NCI-H2196 (cell line): Measurements from ENCODE around the gene AKAP12.

Experiments used
- DNase-seq: peaks from one replicate; lab custom pipeline; 2025; ENCODE audit not compliant: unreplicated experiment; lab: John Stamatoyannopoulos, UW

Gene AKAP12

DNA sequence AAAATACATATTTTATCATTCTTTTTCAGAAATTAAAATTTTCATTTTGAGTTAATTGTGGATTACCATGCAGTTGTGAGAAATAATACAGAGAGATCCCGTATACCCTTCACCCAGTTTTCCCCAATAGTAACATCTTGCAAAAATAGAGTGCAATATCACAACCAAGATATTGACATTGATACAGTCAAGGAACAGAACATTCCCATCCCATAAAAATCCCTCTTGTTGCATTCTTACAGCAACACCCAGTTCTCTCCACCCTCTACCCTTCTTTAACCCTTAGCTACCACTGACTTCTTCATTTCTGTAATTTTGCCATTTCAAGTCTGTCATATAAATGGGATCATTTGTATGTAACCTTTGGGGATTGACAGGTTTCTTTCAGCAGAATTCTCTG, 6.9 kb upstream of the AKAP12 start:
- no peak for DNase-seq

DNA sequence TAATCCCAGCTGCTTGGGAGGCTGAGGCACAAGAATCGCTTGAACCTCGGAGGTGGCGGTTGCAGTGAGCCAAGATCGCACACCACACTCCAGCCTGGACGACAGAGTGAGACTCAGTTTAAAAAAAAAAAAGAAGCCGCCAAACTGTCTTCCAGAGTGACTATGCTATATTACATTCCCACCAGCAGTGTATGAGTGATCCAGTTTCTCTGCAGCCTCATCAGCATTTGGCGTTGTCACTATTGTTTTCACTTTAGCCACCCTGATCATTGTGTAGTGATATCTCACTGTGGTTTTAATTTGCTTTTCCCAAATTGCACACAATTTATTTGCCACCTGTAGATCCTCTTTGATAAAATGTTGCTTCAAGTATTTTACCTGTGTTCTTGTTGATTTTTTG, 6.0 kb upstream of the AKAP12 start:
- no peak for DNase-seq

DNA sequence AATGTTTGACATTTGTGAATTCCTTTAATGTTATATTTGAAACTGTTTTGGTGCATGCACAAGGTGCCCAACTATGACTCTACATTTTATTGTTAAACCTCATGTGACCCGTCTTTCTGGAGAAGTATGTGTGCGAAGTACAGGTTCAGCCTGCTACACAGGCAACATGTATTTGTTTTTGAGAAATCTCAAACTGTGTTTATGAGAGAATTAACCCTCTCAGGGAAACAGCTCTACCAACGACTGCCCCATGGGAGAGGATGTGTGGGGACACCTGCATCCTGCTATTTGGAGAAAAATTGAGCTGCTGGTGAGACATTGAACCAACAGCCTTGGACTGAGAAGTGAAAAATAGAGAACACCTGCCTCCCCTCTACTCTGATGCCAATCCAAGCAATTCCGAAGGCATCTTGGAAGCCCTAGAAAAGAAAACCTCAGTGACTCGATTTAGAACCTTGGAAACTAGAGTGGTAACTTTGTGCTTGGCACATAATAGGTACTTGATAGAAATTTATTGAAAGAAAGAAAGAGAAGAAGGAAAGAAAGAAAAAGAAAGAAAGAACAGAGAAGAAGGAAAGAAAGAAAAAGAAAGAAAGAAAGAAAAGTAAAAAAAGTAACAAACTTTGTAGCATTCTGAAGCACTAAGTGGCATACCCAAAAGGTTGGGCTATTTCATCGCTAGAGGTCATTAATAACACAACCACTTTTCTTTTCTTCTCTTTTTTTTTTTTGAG, 2.9 kb upstream of the AKAP12 start:
- no peak for DNase-seq

DNA sequence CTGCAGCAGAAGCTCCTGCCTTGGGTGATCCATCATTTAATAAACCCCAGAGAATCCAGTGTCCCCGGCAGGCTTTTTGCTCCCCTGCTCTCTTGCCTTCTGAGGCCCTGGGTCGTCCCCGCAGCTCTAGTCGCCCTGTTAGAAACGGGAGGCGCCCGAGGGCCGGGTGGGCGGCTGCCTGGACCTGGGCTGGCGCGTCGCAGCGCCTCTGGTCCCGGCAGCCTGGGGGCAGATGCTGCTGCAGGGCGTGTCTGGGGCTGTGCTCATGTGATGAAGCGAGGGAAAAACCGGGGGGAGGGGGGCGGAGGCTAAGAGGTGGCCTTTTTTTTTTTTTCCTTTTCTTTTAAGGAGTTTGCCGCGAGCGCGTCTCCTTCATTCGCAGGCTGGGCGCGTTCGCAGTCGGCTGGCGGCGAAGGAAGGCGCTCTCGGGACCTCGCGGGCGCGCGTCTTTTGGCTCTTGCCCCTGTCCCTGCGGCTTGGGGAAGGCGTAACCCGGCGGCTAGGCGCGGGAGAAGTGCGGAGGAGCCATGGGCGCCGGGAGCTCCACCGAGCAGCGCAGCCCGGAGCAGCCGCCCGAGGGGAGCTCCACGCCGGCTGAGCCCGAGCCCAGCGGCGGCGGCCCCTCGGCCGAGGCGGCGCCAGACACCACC, 394 bp downstream of the AKAP12 start:
- peak; percentile 51 for DNase-seq

DNA sequence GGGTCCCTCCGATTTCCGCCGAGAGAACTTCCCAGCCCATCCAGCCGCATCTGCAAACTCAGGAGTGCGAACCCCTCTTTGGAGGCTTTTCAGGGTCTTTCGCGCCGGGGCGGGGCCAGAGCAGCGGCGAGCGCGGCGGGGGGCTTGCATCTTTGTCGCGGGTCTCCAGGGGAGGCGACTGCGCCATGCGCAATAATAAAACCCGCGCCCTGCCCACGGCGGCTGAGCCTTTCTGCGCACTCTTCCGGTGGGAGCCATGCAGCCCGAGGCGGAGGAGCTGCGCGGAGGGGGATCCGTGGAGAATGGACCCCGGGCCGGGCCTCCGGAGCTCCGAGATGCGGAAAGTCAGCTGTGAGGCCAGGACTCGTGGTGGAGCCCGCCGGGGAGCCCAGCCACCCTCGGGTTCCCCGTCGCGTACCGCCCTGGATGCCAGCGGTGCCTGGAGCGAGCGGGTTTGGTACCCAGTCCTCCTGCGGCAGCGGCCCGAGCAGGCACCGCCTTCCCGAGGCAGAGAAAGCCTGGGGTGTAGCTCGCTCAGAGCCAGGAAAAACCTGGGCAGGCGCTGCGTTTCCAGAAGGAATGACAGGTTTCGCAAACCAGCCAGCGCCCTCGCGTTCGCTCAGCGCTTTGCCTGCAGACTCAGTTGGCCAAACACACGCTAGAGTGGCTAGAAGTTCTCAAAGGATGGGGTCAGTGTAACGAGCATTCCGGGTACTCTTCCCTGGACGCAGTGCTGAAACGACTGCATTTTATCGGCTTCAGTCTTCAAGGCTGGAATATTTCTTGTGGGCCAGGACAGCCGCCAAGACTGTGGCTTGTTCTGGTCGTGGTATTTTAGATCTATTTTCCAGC, 1.2 kb downstream of the AKAP12 start:
- no peak for DNase-seq

- DNase-seq: no peak
These were observed 2.1 kb downstream of the AKAP12 start for GRCh38 chr6:151241853-151242252.

DNA sequence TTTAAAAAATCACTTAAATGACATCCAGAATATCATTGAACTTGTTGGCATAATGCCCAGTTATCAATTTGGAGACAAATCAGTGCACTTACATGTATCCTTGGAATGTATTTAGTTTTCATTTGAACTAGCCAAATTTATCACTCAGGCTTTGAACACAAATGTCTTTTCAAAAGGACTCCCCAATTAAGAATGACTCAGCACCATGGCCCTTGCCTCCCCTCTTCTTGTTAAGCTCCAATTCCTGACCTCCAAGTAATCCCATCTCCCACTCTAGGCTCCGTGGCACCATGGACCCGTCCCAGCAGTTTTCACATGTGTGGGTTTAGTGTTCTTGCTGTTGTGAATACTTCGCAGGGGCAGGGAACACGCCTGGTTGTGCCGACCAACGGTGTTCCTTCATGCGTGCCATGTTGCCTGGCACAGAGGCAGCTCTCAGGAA, 2.7 kb downstream of the AKAP12 start:
- no peak for DNase-seq

- no peak for DNase-seq
These were observed 3.7 kb downstream of the AKAP12 start for GRCh38 chr6:151243481-151243880.

GRCh38 chr6:151247490-151247889, 7.7 kb downstream of the AKAP12 start:
- no peak for DNase-seq

DNA sequence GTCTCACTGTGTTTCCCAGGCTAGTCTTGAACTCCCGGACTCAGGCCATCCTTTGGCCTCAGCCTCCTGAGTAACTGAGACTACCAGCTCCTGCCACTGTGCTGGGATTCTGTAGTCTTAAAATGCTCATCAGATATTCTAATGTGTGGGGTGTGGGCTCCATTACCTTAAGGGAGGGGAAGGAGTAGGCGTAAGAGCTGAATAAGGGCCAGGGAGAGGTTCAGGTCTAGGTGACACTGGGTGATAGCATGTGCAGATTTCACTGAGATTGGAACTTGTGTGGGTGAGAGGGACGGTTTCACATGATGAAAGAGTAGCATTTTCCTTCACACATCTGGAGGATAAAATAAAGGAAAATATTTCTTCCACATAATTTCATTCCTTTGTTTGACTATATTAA, 8.5 kb downstream of the AKAP12 start:
- no peak for DNase-seq

- no peak for DNase-seq
These were observed 12.9 kb downstream of the AKAP12 start for GRCh38 chr6:151252634-151253033.

DNA sequence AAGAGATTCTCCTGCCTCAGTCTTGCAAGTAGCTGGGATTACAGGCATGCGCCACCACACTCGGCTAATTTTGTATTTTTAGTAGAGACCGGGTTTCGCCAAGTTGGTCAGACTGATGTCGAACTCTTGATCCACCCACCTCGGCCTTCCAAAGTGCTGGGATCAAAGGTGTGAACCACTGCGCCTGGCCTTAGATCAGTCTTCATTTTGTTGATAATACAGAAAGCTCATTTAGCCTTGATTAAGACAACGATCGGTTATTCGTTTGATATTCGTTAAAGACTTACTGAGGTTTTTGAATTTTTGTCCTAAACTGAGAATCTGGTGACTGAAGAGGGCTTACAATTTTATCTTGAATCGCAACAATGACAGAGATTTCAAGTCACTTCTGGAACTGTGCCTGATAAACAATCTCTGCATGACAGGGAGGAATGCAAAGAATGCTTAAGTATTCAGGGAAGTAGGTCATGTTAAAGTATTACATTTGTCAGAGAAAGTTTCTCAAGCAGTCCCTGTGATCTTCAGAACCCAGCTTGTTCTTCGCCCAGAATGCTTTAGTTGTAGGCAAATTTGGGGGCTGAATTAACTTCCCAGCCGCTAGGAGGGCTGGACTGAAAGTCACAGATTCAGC, 14.8 kb downstream of the AKAP12 start:
- no peak for DNase-seq

DNA sequence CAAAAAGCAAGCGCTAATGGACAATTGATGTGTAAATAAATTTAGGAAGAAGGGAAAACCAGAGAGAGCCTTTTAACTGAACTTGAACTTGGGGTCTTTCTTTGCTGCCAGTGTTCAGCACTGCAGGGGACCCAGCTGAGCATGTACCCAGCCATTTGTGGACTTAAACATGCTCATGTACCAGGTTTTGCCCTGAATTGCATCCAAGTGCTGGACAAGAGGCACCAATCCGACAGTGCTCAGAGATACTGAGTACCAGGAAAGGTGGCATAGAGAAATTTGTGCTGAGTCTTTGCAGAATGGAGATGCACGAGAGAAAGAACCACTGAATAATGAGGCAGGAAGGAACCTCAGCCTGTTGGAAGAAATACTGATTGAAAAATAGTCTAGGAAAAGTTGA, 16.0 kb downstream of the AKAP12 start:
- DNase-seq: no peak

- no peak for DNase-seq
These were observed 18.2 kb downstream of the AKAP12 start for GRCh38 chr6:151257985-151258445.

DNA sequence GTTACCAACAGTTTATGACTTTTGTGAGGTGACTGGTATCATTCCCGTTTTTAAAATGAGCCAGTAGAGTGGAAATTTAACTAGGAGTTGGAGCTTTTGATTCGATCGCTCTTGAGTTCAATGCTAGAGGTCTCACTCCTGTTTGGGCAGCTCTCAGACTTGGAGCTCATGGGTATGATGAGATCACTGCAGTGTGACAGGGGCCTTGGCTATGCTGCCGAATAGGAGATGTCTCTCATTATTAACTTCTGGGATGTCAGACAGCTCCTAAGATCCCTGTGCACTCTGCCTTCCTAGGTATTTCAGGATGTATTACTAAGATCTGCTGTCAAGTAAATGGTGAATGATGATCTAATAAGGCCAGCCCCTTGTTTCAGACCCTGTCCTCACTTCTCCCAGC, 20.4 kb downstream of the AKAP12 start:
- DNase-seq: no peak

GRCh38 chr6:151263035-151263434, 23.3 kb downstream of the AKAP12 start:
- DNase-seq: no peak

GRCh38 chr6:151263967-151264366, 24.2 kb downstream of the AKAP12 start:
- no peak for DNase-seq

DNA sequence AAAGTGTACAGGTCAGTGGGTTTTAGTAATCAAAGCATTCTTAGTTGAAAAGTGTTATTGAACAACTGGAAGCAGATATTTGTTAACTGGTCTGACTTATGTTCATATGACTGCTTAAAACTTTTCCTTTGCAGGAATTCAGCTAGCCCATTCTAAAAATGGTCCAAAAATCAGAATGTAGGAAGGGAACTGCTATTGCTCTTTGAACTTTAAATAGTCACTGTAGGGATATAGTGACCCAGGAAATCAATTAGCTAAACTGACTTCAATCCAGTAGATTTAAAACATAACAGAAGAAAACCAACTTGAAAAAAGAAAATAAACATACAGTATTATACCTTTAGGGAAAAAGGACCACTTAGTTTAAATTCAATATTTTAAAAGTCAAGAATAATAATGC, 25.5 kb downstream of the AKAP12 start:
- DNase-seq: no peak

- no peak for DNase-seq
These were observed 29.7 kb downstream of the AKAP12 start for GRCh38 chr6:151269321-151269995.

- DNase-seq: no peak
These were observed 35.4 kb downstream of the AKAP12 start for GRCh38 chr6:151275121-151275520.

DNA sequence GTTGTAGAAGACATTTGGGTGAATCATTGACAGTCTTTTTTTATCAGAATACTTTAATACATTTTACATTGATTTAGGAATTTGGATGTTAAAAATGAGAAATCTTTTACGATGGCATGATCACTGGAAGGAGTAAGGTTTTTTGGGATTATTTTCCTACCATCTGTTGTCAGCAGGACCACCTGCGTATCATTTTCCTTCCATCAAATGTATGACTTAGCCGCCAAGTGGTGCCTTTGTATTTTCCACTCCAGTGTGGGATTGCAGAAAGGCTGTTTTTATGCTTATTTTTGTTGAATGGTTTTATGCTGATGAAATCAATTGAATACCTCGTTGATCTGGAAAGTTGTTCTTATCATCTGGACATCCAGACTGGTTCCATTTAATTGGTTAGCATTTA, 35.8 kb downstream of the AKAP12 start:
- no peak for DNase-seq
